NCI-H128 (cell line): ENCODE measurements around the gene BRMS1.
A peak's percentile ranks its signal among the peaks of the same experiment; 100 is the strongest.
"Not testable (repeated sequence)": the region's sequence is repeated elsewhere in the genome, so short reads cannot be mapped to it uniquely, and the experiment has no call there.

Experiments used
- DNase-seq: peaks from one replicate; lab custom pipeline; 2025; ENCODE audit not compliant: unreplicated experiment; lab: John Stamatoyannopoulos, UW

The BRMS1 gene

DNA sequence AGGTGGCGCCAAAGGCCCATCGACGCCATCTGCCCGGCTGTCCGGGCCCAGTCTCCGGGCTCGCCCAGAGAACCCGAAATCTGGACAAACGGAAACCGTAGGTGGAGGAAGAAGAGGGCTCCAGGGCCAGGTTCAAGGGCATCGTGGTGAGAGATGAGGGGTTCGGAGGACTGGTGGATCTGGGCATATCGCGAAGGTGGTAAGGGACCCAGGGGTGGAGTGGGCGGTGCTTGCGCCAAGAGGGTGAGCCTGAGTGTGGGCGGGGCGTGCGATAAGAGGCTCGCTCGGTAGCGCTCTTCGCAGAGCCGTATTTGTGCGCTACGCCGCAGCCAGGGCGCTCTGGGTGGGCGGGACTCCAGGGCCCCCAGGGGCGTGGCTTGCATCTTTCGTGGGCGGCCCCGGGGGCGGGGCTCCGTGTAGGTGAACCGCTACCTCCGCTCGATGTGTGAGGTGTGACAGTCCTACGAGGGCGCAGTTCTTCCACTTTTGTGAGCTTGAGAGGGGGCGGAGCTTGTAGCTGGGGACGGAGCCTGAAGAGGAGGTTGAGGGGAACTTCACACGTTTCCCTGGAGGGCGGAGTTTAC, 32.8 kb downstream of the BRMS1 start:
- peak; percentile 94 for DNase-seq

DNA sequence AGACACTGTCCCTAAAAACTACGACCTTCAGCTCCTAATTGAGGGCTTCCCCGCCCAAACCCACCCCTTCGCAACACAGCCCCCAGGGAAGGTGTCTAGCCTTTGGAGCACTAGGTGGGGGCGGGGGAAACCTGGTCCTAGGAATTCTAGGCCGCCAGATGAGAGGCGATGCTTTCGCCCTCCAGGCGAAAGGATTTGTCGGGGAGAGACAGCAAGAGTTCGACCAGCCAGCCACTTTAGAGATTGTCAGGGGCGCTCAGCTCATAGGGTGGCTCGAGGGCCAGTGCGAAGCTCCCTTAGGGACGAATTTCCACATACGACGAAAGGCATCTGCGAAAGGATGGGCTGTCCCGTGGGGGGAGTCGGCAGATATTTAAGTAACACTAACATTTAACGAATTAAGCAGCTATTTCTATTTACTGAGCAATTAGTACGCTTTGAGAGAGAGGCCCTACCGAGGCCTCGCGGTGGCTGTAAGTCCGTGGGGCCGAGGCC, 33.4 kb downstream of the BRMS1 start:
- no peak for DNase-seq

DNA sequence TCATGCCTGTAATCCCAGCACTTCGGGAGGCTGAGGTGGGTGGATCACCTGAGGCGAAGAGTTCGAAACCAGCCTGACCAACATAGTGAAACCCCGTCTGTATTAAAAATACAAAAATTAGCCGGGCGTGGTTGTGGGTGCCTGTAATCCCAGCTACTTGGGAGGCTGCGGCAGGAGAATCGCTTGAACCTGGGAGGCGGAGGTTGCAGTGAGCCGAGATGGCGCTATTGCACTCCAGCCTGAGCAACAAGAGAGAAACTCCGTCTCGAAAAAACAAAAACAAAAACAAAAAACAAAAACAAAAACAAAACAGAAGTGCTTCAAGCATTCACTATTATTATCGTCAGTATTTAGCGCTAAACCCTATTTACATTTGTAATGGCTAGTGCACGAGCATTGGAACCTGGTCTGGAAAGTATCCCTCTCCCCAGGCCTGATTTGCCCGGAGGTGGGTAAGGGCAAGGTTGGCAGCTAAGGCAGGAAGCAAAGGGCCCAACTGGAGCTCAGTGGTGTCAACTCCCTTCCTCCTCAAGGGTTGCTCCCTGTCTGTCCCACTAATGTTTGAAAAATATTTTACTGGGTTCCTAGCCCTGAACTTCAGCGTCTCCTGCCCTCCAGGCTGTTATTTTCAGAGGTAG, 34.0 kb downstream of the BRMS1 start:
- DNase-seq, result not testable (repeated sequence)

DNA sequence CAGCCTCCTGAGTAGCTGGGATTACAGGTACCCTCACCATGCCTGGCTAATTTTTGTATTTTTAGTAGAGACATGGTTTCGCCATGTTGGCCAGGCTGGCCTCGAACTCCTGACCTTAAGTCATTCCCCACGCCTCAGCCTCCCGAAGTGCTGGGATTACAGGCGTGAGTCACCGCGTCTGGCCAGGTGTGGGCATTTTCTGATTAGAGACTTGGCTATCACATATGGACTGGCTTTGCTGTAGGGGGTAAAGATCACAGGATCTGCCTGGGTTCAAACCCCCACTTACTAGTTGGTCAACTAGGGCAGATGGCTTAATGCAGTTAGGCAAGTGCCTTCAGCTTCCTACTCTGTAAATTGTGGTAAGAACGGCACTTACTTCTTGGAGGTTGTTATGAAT, 34.6 kb downstream of the BRMS1 start:
- DNase-seq, result no peak

DNA sequence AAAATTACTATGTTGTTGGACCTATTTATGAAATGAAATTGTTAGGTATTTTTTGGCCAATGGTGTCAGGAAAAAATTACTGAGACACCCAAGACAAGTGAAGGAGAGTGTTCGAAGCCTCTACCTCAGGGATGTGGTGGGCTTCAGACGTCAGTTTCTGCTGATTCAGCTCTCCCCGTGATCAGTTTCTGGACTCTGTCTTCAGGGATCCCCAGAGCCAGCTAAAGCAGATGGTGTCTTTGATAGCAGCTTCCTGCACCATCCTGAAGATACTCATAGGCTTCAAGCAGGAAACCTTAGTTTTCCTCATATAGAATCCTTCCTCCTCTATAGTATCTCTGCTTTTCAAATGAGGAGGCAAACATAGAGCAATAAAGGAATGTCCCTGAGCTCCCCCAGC, 35.4 kb downstream of the BRMS1 start:
- DNase-seq, result no peak

DNA sequence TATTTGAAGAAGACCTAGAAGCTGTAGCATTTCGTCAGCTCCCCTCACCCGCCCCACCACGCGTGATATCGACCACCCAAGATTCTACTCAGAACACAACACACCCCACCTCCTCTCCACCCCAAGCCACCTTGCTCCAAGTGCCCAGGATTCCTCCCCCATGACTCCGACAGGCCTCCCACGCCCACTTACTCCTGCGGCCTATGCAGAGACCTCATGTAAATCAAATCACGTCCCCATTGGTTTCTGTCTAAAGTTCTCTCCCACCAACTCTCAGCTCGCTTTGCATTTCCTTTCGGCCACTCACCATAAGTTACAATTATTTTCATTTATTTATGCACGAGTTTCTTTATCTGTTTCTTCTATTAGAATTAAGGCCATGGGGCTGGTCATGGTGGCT, 42.2 kb downstream of the BRMS1 start:
- no peak for DNase-seq

DNA sequence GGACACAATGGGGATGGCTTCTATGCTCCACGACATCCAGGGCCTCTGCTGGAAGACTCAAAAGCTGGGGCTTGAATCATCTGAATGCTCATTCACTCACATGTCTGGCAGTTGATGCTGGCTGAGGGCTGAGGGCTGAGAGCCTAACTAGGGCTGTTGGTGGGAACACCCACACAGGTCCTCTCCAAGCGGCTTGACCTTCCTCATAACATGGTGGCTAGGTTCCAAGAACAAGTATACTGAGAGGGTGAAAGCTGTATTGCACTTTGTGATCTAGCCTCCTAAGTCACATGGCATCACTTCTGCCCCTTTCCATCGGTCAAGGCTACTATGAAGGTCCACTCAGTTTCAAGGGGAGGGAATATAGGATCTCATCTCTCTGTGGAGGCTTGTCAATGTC, 45.7 kb downstream of the BRMS1 start:
- DNase-seq, result no peak

DNA sequence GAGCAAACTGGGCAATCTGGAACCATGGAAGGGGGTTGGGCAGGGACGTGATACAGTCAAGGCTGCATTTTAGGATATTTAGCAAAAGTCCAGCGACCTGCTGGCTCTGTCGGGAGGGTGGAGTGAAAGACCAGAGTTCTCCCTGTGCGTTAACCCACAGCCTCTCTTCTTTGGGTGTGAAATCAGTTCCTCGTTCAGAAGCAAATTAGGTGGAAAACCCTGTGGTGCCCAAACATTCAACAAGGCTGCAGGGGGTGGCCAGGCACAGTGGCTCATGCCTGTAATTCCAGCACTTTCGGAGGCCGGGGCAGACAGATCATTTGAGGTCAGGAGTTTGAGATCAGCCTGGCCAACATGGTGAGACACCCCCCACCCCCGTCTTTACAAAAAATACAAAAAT, 47.3 kb downstream of the BRMS1 start:
- no peak for DNase-seq

DNA sequence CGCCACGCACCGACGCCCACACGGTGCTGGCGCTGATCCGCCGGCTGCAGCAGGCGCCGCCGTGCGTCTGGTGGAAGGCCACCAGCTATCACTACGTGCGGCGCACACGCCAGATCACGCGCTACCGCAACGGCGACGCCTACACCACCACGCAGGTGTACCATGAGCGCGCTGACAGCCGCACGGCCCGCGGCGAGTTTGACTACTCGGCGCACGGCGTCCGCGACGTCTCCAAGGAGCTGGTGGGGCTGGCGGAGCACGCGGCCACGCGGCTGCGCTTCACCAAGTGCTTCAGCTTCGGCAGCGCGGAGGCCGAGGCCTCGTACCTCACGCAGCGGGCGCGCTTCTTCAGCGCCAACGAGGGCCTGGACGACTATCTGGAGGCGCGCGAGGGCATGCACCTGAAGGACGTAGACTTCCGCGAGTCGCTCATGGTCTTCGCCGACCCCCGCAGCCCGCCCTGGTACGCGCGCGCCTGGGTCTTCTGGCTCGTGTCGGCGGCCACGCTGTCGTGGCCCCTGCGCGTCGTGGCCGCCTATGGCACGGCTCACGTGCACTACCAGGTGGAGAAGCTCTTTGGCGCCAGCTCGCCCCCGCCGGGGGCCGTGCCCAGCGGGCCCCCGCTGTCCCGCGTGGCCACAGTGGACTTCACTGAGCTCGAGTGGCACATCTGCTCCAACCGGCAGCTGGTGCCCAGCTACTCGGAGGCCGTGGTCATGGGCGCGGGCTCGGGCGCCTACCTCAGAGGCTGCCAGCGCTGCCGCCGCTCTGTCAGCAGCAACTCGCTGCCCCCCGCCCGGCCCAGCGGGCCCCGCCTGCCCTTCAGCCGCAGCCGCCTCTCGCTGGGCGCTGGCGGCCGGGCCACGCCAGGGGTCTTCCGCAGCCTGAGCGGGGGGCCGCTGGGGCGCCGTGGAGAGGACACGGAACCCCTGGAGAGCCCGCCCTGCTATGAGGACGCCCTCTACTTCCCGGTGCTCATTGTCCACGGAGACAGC, 50.0 kb downstream of the BRMS1 start:
- no peak for DNase-seq

DNA sequence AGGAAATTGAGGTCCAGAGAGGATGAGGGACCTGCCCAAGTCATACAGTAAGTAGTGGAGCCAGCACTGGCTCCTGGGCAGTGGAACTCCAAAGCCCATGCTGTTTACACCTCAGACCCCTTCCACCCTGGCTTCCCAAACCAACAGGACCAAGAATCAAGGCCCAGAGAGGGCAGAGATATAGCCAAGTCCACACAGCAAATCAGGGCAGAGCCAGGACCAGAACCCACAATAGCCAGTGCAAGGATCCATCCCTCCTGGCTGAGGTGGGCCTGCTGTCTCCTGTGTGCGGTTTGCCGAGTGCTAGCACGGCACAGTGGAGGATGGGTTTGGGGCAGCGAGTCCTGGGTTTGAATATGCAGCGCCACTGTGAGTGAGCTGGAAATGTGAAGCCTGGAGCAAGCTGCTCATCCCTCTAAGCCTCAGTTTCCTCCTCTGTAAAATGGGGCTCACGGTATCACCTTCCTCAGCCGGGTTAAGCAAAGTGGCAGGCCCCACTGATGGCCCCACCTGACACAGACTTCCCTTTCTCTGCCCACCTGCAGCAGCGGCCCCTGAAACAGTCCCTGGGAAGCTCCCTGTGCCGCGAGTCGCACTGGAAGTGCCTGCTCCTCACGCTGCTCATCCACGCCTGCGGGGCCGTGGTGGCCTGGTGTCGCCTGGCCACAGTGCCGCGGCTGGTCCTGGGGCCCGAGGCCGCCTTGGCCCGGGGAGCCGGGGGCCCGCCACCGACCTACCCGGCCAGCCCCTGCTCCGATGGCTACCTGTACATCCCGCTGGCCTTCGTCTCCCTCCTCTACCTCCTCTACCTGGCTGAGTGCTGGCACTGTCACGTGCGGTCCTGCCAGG, 50.9 kb downstream of the BRMS1 start:
- no peak for DNase-seq

DNA sequence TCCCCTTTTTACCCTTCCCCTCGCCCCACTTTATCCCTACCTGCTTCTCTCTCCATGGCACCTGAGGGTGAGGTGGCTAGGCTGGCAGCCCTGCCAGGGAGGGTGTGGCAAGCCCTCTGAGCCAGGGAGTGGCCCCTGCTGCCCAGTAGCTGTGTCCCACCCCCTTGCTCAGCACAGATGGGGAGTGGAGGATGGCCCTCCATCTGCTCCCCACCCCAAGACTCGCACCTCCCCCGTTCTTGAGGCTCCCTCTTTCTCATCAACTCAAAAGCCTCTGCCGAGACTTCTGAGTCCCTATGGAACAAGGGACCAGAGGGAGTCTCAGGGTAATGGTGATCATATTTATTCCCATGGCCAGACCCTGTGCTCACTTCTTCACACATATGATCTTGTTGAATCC, 51.6 kb downstream of the BRMS1 start:
- no peak for DNase-seq

DNA sequence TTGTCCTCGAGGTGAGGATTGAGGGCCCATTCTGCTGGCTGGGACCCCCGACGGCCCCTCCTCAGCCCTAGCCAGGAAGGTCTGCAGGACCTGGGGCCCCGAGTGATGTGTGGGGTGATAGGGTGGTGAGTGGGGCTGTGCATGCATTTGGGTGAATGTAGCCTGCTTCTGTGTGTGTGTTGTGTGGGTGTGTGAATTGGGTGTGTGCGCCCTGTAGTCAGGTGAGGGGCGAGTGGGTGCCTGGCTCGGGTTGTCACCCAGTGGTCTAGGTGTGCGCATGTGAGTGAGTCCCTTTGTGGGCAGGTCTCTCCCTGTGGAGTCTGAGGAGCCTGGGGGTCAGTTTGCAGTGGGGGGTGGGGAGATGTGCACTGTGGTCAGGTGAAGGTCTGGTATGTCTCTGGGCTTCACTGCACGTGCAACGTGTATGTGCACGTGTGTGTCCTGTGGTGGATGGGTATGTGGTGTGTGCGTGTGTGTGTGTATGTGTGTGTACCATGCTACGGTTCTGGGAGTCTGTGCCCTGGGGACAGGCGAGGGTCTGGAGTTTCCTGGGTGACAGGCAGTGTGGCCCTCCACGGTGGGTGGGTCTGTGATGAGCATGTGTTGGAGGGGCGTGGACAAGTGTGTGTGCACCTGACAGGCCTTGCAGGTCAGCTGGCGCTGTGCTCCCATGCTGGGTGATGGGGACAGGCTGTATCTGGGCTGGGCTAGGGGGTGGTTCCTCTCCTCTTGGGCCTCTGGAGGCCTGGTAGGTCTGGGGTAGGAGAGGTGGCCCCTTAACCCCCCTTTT, 52.2 kb downstream of the BRMS1 start:
- DNase-seq, result no peak

DNA sequence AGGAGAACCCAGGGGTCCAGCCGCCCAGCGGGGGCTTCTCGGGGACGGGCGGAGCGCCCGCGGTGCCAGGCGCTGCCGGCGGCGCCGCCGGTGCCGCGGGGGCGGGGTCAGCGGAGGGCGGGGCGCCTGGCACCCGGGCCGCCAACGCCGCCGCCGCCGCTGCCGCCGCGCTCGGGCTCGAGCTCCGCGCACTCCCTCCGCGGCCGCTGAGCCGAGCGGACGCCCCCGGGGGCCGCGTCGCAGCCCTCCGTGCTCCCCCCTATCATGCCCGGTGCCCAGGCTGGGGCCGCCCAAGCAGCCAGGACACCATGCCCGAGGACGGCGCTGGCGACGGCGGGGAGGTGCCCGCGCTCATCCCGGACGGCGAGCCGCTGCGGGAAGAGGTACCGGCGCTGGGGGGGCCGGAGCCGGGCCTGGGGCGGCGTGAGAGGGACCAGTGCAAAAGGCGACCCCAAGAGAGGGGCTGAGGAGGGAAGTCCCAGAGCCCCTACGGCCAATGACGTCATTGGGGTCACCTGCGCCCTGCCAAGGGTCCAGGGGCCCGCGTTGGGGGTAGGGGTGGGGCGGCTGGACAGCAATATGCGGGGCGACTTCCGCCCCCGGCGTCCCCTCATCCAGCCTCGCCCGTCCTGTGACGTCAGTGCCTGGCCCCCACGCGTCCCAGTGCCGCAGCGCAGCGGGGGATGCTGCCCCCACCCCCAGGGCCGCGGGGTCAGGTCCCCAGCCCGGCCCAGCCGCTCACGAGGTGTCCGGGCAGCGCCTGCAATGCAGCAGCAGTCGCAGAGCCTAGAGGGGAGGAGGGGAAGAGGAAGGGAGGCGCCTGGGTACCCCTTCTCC, 53.0 kb downstream of the BRMS1 start, which contains the start of gene TMEM151A:
TMEM151A (plus strand) TSS at position 189 of the 837 bp plus-strand sequence; CDS start at position 309, 120 bp downstream.
- DNase-seq, result no peak

DNA sequence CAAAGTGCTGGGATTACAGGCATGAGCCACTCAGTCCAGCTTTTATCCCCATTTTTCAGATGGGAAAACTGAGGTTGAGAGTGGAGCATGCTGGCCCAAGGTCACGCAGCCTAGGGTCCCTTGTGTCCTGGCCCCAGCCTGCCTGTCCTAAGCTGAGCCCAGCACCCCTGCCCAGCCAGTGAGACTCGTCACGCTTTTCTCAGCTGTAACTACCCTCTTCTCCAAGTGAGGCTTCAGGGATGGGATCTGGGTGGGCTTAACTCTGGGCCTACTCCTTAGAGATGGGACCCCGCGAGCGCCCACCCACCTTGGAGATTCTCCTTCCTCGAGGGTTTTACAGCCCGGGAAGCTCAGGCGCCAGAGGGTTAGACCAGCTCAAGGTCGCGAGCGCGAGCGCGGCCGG, 53.6 kb downstream of the BRMS1 start:
- DNase-seq, result no peak

DNA sequence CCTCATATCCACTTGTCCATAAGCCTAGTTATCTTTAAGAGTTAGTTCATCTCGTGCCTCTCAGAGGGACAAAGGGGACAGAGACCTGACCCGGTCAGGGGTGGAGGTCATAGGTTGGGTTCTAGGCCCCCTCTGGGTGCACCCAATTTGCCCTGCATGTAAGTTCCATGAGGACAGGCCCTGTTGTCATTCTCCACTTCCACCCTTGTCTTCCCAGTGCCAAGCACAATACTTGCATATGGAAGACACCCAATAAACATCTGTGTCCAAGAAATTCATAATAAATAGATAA, 54.6 kb downstream of the BRMS1 start:
- no peak for DNase-seq

DNA sequence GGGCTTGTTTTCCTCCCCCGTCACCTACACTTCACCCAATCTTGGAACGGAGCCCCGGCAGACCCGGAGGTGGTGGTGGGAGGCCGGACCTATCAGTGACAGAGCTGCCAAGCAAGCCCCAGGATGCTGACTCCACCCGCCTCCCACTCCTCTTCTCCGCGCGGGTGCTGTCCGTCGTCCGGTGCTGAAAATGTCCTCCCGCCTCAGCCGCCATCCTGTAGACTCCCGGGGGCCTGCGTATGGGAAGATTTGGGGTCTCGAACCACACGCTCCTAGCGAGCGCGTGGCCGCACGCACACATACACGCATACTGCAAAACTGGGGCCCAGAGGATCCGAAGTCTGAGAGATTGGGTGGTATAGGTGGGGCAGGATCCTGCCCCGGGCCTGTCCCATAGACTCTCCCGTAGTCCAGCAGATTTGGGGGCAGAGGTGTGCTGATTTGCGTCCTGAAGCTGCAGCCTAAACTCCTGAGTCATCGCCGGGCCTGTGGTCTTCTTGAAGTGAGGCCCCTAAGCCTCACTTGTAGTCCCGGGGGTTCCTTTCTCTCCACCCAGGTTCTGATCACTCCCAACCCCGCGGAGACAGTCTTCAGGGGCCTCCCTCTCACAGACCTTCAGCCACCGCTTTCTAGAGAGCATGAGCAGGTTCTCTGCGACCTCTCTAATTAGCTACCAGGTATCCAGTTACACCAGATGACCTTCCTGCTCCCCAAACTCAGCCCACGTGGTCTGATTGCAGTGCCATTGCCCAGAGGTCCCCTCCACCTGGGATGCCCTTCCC, 55.2 kb downstream of the BRMS1 start:
- DNase-seq, result no peak

DNA sequence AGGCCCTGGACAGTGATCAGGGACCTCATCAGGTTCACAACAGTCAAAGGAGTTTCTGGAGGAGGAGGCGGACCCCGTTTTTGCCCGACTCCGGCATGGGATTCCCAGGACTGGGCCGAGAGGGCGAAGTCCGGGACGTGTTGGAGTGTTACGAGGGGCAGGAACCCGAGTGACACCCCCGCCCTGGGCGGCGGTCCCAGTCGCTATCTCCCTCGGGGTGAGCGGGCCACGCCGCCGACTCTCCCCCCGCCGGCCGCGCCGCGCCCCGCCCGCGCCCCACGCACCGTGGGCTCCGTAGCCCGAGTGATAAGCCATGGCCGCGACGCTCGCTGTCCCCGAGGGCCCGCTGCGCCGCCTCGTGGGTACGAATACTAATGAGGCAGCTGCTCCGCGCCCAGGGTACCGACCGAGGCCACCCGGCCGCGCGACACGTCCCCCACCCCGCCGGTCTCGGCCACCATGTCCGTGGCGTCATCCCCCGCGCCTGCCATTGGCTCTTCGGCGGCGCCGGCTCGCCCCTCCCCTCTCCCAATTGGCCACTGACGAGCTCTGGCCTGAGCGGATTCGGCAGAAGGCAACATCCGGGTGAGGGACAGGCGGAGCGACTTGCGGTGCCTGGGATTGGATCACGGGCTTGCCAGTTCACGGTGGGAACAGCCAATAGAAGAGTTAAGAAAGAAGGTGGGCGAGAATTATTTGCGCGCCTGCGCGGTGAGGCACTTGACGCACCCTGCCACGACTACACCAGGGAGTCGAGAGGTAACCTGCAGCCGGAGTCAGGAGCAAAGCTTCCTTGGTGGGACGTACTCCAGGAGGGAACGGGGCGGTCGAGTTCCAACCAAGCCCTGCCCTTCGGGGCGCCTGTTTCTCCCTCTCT, 56.0 kb downstream of the BRMS1 start, which contains the start of gene YIF1A:
YIF1A (minus strand) TSS at position 473 of the 877 bp plus-strand sequence; CDS start at position 315, 158 bp downstream.
- peak; percentile 97 for DNase-seq
